SK-MEL-5 (cell line): Measurements from ENCODE around the gene CRKL. TPM values are rescaled to one million over a fixed set of nuclear protein-coding genes. Genes with fewer than 3 reads are reported as not detected.

Experiments used
- DNase-seq: peaks from one replicate; pipeline ENCODE4 v3.0.0-alpha.2; 2016; ENCODE audit warnings: low read depth, low spot score
- in situ Hi-C: cut with HindIII; loops from 2 replicates; pipeline ENCODE4 v1.10.0; 2016; ENCODE audit warnings: low sequenced_read_pairs, high pct_unique_total_duplicates, low pct_unique_long_range_greater_than_20kb
- total RNA-seq: library from RNA; depleted of rRNA; stranded (reverse); fragments of >200 nt; shearing (Covaris generic); gene quantifications from 2 replicates; pipeline ENCODE4 v1.2.3, GENCODE V29; 2014

The CRKL gene
- total RNA-seq, 1 experiment from 2014 or later, result 33.5 TPM

DNA sequence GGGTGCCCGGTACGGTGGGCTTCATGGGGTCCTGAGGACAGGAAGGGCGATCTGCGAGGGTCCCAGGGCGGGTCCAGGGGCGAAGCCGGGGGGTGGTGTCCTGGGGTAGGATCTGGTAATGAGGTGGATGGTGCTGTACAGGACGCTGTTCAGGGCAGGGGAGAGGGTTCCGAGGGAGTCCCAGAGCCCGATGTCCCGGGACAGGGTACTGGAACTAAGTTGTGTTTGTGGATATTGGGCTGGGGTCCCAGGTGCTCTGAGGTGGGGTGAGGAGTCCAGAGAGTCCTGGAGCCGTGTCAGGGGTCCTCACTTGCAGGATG is 65.3 kb downstream of the CRKL start:
- in situ Hi-C loops, result no loop called here
- DNase-seq, result no peak

DNA sequence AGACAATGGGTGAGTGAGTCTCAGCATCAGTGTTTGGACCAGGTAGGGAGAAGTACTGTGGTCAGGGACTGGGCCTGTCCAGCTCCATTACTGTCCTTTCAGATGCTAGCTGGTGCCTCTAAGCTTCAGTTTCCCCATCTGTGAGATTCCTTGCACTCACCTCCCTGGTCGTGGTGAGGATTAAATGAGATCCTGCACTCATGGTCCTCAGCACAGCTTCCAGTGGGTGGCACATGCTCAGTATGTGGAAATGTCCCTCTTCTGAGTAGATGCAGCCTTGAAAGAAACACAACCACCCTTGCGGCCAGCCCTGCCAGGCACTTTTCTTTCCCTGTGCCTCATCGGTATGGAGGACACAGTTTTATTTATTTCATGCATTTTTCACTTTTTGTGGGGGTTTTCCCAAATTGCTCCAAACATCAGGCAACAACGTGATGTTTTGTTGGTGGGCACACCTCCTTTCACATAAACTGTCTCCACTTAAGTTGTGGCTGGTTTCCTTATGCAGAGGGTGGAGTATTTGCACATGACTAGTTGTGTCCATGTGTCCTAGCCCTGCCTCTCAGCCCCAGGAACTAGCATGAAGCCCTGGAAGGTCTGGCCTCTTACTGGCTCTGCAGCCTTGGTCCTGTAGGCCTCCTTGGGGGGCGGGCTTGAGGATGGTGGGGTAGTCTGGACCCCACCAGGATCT is 66.0 kb downstream of the CRKL start:
- in situ Hi-C loops, result no loop called here
- DNase-seq, result no peak

GRCh38 chr22:20985720-20986119 is 68.5 kb downstream of the CRKL start:
- DNase-seq, result no peak
- in situ Hi-C loops, result no loop called here

DNA sequence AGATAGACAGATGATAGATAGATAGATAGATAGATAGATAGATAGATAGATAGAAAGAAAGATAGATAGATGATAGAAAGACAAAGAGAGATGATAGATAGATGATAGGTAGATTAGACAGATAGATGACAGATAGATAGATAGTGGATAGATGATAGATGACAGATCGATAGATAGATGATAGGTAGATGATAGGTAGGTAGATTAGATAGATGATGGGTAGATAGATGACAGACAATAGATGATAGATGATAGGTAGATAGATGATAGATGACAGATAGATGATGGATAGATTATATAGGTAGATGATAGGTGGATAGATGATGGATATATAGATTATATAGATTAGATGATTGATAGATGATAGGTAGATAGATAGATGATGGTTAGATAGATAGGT is 69.2 kb downstream of the CRKL start:
- in situ Hi-C loops, result no loop called here
- DNase-seq, result no peak

GRCh38 chr22:20987375-20987774 is 70.2 kb downstream of the CRKL start:
- in situ Hi-C loops, result no loop called here
- no peak for DNase-seq

- no peak for DNase-seq
- in situ Hi-C loops, result no loop called here
Observed at GRCh38 chr22:20988573-20989322, 71.5 kb downstream of the CRKL start.

- DNase-seq, result no peak
Observed at GRCh38 chr22:20989323-20990138, 72.3 kb downstream of the CRKL start.

DNA sequence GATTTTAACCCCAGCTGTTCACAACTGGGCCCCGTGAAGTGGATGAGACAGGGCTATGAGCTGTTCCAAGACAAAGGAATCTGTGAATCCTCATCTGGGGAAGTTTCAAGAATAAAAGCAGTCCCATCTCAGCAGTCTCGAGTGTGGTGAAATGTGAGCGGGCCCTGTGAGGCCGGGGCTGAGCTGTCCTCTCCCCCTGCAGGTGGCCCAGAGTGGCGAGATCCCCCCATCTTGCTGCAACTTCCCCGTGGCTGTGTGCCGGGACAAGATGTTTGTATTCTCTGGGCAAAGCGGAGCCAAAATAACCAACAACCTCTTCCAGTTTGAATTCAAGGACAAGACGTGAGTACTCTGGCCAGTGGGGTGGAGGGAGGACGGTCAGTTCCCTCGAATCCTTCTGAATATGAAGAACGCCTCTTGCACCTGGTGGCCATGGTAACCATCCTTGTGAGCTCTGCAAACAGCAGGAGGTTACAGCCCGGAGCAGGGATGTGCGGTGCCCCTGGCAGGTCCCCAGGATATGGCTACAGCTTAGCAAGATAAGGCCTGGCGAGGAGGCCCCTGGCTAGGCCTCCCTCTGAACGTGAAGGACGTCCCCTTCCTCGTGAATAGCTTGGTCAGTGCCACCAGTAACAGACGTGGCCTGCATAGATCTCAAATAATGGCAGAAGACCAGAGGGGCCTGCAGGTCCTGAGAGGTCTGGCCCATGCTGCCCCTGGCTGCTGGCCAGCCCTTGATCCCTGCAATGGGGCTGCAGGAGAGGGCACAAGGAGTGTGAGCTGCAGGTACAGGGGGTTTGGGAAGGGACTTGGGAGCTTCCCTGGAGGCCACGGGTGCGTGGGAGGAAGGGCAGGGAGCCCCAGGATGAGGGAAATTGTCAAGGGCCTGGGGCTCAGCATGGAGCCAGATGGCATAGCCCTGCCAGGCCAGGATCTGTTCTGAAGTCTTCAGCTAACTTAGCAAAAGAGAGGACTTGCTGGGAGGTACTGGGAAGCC is 73.3 kb downstream of the CRKL start:
- in situ Hi-C loops, result no loop called here
- no peak for DNase-seq

More at GRCh38 chr22:20989323-20990138, 72.3 kb downstream of the CRKL start:
- in situ Hi-C loops, result no loop called here

DNA sequence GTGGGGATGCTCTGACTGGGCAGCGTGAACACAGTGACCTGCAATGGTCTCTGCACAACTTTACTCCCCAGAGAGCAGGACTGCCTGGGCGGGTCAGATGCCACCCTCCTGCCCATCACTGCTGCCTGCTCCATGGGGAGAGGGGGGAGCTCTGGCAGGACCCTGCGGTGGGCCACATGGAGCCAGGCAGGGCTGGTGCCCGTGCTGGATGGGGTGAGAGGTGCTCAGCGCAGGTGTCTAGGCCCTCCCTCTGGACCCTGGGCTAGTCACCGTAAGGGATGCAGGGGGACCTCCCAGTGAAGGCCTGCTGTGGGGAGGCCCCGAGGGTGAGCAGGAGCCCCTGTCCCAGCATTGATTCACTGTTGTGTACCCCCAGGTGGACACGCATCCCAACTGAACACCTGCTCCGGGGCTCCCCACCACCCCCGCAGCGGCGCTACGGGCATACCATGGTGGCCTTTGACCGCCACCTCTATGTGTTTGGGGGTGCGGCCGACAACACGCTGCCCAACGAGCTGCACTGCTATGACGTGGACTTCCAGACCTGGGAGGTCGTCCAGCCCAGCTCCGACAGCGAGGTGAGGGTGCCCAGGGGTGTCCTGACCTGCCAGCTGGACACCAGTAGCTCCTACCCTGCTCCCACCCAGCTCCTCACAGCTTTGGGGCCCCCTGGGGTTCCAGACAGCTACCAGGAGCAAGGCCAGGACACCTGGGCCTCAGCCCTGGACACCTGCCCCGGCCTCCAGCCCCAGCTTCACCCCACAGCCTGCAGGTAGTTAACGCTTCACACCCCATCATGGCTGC is 74.2 kb downstream of the CRKL start:
- DNase-seq, result no peak

GRCh38 chr22:20992056-20992442 is 74.8 kb downstream of the CRKL start:
- in situ Hi-C loops, result no loop called here
- DNase-seq, result no peak

More for the DNA sequence above, 74.2 kb downstream of the CRKL start:
- in situ Hi-C loops, result no loop called here

- in situ Hi-C loops, result no loop called here
- DNase-seq, result no peak
Observed at GRCh38 chr22:20992456-20993303, 75.5 kb downstream of the CRKL start.

DNA sequence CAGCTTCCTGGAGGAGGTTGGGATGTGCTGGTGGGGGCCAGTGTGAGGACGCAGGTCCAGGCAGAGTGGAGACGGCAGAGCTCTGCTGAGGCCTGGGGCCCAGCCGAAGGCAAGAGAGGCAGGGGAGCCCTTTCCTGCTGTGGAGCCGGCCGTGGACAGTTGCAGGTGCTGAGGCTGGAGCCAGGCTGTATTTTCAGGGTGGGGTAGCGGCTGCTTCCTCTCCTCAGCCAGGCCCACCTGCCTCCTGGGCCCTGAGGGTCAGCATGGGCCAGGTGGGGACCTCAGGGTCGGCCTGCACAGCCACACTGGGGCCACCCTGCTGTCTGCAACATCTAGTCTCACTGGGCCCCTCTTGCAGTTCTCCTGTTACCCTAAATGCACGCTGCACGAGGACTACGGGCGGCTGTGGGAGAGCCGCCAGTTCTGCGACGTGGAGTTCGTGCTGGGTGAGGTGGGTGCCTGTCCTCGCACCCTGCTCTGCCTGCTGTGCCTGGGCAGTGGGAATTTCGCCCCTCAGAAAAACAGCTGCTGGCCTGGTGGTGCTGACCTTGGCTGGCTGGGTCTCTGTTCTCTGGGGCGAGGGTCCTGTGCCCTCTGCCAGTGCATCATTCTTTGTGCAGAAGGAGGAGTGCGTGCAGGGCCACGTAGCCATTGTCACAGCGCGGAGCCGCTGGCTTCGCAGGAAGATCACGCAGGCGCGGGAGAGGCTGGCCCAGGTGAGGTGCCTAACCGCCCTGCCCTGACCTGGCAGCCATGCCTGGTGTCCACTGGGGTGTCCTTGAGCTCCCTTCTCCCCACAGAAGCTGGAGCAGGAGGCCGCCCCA is 76.3 kb downstream of the CRKL start:
- in situ Hi-C loops, result no loop called here

DNA sequence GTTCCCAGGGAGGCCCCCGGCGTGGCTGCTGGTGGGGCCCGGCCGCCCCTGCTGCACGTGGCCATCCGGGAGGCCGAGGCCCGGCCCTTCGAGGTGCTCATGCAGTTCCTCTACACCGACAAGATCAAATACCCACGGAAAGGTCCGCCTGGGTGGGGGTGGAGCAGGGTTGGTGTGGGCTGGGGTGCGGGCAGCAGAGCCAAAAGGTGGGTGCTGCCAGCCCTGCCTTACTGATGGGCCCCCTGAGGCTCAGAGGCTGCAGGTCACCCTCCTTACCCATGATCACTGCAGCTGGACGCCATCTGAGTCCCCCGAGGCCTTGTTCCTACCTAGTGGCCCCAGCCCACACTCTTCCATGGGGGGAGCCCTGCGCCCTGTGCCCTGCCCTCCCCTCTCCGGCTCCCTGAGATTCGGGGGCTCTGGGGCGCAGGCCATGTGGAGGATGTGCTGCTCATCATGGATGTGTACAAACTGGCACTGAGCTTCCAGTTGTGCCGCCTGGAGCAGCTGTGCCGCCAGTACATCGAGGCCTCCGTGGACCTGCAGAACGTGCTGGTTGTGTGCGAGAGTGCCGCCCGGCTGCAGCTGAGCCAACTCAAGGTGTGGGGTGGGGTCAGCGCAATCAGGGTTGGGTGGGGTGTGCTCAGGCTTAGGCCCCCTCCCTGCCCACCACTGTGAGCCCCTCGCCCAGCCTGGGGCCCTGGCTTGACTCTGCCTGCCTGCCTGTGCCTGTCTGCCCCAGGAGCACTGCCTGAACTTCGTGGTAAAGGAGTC is 77.1 kb downstream of the CRKL start:
- no peak for DNase-seq
- in situ Hi-C loops, result no loop called here

More for the DNA sequence above, 76.3 kb downstream of the CRKL start:
- no peak for DNase-seq

GRCh38 chr22:20994902-20995241 is 77.7 kb downstream of the CRKL start:
- no peak for DNase-seq
- in situ Hi-C loops, result no loop called here
